Non-pigmented ciliary epithelial cell (primary cell): Measurements from ENCODE around the gene LIN37.

Experiments
- DNase-seq: peaks from one replicate; pipeline ENCODE4 v3.0.0-alpha.2; 2010; ENCODE audit warnings: low read depth

Gene LIN37

DNA sequence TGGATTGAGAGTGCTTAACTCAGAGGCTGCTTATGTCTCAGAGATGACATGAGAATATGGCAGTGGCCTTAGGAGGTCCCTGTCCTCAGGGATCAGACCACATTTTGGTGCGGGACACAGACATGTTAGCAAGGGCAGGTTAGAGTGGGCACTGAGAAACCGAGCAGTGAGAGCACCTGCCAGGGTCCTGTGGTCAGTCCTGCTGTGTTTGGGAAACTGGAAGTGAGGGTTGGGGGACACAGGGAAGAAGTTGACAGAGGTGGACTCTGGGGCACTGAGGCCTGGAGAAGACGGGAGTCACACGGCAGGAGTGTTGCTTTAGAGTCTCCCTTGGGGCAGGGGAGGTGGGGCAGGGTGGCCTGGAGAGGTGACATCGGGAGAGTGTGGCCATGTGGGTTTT is 13.5 kb upstream of the LIN37 start:
- no peak for DNase-seq

DNA sequence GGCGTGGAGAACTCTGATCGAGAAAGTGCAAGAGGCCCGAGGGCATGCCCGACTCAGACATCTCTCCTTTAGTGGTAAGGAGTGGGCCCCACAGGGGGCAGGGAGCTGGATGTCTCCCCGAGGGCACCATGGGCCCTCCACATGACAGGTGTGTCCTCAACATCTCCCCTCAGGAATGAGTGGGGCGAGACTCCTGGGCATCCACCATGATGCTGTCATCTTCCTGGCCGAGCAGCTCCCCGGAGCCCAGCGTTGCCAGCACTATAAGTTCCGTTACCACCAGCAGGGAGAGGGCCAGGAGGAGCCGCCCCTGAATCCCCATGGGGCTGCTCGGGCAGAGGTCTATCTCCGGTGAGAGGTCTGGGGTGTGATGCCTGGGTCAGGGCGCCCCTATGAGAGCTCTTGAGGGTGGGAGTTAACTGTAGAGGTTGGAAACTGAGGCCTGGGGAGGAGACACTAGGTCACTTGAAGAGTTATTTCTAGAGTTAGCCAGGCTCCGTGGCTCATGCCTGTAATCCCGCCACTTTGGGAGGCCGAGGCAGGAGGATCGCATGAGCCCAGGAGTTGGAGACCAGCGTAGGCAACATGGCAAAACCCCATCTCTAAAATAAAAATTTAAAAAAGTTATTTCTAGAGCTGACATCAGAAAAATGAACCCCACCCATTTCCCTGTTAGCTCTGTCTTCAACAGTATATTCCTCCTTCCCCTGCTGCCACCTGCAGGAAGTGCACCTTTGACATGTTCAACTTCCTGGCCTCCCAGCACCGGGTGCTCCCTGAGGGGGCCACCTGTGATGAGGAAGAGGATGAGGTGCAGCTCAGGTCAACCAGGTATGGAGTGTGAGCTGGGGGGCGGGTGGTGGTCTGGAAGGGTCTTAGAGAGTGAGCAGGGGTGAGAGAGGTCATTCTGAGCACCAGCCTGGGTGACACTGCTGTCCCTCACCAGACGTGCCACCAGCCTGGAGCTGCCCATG is 11.2 kb upstream of the LIN37 start:
- DNase-seq, result no peak

DNA sequence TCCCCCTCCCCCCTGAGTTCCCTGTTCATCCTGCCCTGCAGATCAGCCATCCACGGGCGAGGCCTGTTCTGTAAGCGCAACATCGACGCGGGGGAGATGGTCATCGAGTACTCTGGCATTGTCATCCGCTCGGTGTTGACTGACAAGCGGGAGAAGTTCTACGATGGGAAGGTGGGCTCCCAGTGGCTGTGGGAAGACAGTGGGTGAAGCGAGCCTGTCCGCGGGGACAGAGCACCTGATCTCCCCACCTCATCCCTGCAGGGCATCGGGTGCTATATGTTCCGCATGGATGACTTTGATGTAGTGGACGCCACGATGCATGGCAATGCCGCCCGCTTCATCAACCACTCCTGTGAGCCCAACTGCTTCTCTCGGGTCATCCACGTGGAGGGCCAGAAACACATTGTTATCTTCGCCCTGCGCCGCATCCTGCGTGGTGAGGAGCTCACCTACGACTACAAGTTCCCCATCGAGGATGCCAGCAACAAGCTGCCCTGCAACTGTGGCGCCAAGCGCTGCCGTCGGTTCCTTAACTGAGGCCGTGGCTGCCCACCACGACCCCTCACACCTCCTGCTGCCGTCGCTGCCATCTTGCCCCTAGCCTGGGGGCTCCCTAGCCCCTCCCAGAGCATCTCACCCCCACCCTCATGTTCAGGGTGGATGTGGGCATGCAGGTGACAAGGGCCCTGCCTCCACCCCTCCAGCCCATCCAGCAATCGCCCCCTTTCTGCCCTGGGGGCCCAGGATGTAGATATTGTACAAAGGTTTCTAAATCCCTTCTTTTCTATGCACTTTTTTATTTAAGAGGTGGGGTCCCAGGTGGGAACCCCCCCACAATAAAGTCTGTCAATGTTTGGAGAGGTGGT is 10.1 kb upstream of the LIN37 start:
- no peak for DNase-seq

DNA sequence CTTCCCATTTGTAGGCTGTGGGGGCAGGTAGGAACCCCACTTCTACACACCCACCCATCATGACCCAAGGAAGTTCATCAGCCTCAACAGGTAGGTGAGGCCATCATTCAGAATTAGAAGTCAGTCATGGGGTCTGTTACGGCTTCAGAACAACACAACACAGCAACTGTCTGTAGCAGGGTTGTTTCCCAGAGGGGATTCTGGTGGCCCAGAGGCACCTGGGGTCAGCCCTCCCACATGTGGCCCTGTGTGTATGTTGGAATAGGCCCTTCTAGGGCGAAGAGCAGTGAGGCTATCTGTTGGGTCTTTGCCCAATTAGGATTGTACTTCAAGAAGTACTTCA is 9.5 kb upstream of the LIN37 start:
- no peak for DNase-seq

DNA sequence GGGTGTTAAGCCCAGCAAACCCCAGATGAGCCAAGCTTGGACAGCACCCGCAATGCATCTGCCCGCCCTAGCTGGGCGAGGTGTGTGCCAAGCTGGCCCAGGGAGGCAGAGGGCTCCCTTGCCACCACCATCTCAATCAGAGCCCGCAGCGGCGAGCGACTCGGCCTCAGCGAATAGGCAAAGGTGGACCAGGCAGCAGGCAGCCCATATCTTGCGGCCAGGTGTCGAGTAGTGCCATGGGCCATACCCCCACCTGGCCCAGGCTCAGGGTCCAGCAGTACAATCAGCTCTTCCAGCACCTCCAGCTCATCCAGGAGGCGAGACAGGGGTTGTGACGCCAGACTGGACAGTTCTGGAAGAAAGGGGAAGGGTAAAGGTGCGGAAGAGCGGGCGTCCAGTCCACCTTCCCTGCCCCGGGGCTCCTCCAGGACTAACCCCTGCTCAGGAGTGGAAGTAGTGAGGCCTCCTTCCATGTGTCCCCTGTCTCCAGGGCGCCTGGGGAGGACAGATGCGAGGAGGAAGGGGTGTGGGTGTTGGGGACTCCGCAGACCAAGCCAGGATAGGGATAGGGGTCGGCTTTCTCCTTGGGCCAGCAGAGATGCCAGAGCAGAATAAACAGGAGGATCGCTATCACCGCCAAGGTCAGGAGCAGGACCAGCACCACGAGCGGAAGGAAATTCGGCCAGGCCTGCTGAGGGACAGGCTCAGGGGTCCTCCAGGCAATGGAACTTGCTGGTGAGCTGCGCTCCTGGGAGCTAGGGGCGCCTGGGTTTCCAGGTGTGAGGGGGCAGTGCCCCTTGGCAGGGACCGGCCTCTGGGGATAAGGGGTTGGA is 8.9 kb upstream of the LIN37 start:
- no peak for DNase-seq

DNA sequence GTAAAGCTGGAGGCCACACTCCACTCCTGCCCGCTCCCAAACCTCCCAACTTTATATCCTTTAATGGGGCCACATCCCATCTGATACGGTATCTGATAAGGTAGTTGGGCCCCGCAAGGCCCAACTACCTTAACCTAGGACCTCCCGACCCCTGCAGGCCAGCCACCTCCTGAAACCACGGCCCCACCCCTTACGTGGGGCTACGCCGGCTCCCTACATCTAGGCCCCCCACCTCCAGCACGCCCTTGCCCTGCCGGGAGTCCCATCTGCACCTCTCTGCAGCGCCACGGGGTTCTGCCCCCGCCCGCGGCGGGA is 8.3 kb upstream of the LIN37 start:
- DNase-seq, result no peak

DNA sequence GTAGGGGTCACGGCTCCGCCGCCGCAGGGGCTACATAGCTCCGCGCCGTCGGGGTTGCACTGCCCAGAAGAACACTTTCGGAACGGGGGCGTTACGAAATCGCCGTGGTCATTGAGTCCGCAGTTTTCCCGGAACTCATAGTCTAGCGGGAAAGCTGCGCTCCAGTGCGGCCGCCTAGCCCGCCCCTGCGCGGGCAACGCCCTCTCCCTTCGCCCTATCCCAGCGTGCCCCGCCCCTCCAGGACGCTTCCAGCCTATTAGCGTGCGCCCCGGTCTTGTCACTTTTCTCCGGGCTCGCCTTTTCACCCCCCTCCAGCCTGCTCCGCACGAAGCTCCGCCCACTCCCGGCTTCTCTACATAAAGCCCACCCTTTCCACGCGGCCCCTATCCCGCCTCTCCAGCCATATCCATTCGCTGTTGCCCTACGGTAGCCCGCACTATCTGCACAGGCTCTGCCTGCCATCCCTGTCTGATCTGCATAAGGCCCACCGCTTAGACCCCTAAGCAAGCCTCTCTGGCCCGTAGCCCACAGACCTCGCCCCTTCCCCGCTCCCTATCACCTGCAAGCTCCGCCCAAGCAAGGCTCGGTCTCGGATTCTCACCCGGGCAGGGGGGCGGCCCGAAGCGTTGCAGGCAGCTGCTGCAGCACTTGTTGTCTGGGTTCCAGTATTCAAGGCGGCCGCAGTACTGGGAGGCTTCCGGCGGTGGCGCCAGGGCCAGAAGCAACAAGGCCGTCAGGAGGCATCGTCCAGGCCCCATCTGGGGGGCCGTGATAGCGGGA is 7.8 kb upstream of the LIN37 start:
- DNase-seq, result peak; percentile 79

DNA sequence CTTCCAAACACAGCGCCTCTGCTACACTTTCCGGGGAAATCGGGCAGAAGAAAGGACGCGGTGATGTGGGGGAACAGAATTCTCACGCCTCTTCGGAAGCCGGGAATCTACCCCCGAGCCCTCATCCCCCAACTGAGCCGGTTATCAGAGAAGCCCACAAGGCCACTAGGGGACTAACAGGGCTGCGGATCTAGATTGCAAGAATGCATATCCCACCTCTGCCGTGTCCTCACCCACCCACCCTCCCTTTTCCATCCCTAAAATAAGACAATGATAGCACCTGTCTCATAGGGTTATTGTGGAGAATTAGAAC is 7.2 kb upstream of the LIN37 start:
- DNase-seq, result no peak

DNA sequence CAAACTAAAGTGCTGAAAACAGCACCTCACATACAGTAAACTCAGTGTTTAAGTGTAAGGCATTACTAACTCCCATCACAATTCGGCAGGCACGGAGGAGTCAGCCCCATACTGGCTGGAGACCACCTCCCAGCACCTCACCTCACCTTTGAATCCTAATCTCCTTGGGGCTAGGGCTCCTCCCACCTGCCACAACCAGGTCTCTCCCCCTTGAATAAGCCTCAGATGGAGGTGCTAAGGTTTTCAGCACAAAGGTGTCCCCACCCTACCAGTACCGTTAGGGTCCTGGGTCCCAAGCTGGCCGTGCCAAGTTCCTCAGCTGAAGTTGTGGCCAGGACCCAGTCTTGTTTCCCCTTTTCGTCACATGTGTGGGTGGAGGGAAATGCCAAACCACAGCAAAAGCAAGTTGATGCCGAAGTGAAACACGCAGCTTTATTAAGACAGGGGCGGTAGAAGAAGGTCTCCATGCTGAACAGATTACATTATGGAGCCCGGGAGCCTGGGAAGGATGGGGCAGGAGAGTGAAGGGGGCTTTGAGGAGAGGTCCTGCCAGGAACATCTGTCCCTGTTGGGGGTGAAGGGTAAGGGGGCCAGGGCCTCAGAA is 6.2 kb upstream of the LIN37 start, which contains the start of gene IGFLR1:
Gene IGFLR1 (minus strand): TSS at position 332 of the 604 bp plus-strand sequence. CDS start 1,272 bp downstream, outside the sequence.
- no peak for DNase-seq

DNA sequence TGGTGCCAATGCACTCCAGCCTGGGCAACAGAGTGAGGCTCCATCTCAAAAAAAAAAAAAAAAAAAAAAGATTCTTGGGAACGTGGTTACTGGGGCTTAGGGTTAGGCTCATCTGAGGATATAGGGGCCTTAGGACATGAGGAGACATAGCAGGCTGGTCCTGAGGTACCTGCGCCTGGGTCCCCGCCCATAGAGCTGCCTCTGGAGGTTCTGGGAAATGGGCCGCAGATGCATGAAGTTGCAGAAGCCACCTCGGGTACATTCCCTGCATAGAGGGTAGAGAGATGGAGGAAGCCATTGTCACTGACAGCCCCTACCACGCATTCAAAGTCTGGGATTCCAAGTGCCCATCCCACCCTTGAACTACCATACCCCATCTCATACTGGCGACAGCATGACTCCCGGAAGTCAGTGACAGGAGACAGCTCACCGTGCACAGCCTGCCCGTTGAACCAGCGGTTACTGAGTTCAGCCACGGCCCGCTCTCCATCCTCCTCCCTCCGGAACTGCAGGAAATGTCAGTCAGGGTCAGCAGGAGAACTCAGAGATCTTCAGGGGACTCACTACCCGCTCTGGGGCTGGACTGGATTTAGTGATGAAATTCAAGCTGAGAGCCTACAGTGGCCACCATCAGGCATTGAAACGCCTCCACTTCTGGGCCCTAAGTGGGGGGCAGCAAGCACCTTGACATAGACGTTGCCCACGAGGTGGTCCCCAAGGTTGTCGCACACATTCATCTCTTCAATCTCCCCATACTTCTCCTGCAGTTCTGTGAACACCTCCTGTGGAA is 4.5 kb upstream of the LIN37 start:
- no peak for DNase-seq

DNA sequence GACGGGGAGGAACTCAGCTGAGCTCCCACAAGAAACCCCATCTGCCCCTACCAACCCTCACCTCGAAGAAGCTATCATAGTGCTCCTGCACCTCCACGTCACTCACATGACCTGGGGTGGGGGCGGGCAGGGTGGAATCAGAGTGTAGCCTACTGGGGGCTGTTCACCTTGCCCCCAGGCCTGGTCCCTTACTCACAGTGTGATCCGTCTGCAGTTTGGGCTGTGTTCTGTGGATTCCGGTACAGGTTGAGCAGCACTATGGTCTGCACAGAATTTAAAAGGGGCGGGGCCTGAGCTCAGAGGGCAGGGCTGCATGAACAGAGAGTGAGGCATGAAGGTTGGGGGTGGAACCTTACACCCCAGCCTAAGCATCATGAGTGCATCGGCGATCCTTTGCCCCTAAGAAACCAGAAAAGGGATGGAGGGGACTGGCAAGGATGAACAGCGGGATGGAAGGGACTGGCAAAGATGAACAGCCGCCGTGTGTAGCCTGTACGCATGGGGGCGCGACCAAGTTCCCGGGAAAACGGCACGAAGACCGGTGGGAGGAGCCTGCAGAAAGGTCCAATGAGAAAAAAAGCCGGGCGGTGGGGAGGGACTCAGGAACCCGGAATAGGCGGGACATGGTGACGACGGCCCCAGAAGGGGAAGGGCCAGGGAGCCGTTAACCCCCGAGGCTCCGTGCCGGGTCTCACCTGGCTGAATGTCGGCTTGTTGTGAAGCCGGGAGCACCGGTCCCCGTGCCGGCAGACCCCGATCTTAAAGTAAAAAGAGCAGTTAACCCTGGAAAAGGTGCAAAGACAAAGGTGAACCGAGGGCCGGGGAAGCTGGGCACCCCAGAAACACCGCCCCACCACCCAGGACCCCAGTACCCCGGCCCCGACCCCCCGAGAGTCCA is 3.7 kb upstream of the LIN37 start:
- DNase-seq, result no peak

DNA sequence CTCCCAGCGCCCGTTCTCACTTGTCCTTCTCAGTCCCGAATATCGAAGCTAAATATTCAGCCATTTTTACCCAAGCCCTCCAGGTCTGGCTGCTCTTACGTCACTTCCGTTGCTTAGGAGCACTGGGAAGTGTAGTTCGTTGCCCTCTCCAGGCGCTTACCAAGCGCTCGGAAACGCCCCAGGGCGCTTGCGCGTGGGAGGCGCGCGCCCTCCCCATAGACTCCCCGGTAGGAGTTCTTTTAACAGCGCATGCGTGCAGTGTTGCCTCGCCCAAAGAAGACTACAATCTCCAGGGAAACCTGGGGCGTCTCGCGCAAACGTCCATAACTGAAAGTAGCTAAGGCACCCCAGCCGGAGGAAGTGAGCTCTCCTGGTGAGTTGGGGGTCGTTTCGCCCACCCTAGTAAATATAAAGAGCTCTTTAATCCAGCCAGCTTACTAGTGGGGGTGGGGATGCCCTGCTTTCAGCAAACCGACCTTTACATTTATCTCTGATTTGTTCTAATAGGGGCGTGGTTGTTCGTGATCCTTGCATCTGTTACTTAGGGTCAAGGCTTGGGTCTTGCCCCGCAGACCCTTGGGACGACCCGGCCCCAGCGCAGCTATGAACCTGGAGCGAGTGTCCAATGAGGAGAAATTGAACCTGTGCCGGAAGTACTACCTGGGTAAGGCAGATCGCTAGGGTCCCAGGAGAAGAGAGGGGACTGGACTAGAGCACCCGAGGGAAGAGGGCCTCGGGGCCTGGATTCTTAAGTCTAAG is 2.9 kb upstream of the LIN37 start, which contains the start of the genes PSENEN and U2AF1L4:
Gene PSENEN (plus strand): TSS at position 324 of the 759 bp plus-strand sequence. CDS start 280 bp downstream, at position 604.
Gene U2AF1L4 (minus strand): TSS at position 91 of the 759 bp plus-strand sequence. CDS start 27 bp downstream, at position 64.
- peak; percentile 98 for DNase-seq

DNA sequence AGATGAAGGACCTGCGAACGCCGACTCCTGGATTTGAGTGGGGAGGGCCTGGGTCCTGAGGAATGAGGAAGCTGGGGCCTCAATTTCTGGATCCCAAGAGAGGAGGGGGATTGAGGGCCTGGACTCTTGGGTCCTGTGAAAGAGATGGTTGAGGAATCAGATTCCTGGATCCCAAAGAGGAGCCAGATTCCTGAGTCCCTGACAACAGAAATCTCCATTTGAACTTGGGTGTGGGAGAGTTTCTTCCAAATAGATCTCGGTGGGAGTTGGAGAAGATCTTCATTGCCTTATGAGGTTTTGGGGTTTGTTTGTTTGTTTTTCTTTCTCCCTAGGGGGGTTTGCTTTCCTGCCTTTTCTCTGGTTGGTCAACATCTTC is 2.3 kb upstream of the LIN37 start:
- no peak for DNase-seq

DNA sequence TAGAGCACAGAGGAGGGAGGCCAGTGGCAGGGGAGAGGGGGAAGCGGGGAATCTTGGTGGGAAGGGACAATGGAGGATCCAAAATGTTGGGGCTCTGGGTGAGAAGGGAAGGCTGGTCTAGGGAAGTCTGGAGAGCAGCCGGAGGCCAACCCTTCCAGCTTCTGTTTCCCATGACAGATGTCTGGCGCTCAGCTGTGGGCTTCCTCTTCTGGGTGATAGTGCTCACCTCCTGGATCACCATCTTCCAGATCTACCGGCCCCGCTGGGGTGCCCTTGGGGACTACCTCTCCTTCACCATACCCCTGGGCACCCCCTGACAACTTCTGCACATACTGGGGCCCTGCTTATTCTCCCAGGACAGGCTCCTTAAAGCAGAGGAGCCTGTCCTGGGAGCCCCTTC is 1.8 kb upstream of the LIN37 start:
- no peak for DNase-seq

DNA sequence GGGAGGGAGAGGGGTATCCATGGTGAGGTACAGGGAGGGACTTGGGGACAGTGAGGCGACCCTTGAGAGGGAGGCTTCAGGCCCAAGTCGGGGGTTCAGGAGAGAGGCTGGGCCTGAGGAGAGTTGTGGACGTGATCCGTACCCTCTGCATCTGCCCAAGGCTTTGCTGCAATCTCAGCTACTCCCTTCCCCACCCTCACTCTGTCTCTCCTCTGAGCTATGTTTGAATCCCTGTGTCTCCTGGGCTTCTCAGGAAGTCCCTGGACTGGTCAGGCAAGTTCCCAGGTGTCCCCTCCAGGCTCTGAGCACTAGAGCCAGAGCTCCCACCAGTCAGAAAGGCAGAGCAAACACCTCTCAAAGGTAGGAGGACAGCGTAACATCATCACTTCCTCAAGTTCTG is 1.8 kb downstream of the LIN37 start:
- no peak for DNase-seq

DNA sequence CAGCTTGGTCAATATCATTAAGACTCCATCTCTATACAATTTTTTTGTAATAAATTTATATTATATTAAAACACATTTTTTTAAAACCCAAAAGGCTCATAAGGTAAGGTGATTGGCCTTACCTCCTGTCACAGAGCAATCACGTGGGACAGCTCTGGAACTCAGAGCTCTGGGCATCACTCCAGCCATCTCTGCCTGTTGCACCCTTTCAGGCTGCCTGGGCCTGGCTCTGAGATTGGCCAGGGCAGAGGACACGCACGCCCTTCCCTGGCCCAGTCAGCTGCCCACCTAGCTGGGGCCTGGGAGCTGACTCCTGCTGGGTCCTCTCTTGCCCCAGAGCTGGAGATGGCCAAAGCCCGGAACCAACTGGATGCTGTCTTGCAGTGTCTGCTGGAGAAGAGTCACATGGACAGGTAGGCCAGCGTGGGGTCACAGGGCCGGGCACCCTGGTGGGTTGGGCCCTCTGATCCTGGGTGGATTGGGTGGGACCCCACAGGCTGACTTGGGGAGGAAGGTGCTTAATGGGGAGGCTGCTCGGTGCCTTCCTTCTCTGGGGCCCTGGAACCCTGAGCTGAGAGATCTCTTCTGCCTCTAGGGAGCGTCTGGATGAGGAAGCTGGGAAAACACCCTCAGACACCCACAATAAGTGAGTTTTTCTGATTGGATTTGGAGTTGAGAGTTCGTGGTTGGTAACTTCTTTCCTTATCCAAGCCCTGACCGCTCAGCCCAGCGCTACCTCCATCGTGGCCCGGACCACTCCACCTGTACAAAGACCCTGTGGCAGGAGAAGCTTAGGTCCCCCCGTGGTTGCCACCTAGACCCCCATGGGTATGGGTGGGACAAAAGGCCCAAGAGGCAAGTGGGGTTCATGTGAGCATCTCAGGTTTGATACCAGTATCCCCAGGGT is 3.7 kb downstream of the LIN37 start:
- no peak for DNase-seq

DNA sequence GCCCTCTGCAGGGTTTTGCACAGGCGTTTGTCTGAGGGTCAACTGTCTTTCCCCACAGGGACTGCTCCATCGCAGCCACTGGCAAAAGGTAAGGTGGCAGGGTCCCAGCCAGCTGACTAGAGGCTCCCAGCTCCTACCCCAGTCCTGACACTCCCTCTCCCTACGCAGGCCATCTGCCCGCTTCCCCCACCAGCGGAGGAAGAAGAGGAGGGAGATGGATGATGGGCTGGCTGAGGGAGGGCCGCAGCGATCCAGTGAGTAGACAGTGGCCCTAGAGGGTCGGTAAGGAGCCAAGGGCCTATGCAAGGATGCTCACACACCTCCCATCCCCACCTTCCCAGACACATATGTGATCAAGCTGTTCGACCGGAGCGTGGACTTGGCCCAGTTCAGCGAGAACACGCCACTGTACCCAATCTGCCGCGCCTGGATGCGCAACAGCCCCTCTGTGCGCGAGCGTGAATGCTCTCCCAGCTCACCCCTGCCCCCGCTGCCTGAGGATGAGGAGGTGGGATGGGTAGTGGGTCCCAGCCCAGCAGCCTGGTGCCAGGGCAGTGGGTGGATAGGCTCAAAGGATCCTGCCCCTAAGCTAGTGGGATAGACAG is 4.5 kb downstream of the LIN37 start:
- DNase-seq, result no peak
